ENCODE data around the gene PDE10A.
"Not testable (repeated sequence)": the region's sequence is repeated elsewhere in the genome, so short reads cannot be mapped to it uniquely, and the experiment has no call there.

PDE10A gene

GRCh38 chr6:165618891-165619290 lies 44.1 kb downstream of the PDE10A start:
- DNase-seq = not testable (repeated sequence)

GRCh38 chr6:165618241-165618640 lies 44.8 kb downstream of the PDE10A start:
- DNase-seq = no peak

- no peak for DNase-seq
Observed at GRCh38 chr6:165617528-165617927, 45.5 kb downstream of the PDE10A start.

GRCh38 chr6:165616116-165616515 lies 46.9 kb downstream of the PDE10A start:
- no peak for DNase-seq

GRCh38 chr6:165615636-165616035 lies 47.4 kb downstream of the PDE10A start:
- DNase-seq = no peak

- no peak for DNase-seq
Observed at GRCh38 chr6:165611294-165611693, 51.7 kb downstream of the PDE10A start.

GRCh38 chr6:165608577-165608976 lies 54.5 kb downstream of the PDE10A start:
- DNase-seq = not testable (repeated sequence)

- DNase-seq = no peak
Observed at GRCh38 chr6:165606740-165607008, 56.4 kb downstream of the PDE10A start.

GRCh38 chr6:165605901-165606739 lies 56.9 kb downstream of the PDE10A start:
- DNase-seq = no peak

GRCh38 chr6:165605182-165605875 lies 57.7 kb downstream of the PDE10A start:
- no peak for DNase-seq

- DNase-seq = no peak
Observed at GRCh38 chr6:165602291-165602690, 60.8 kb downstream of the PDE10A start.

- DNase-seq = no peak
Observed at GRCh38 chr6:165600606-165601005, 62.4 kb downstream of the PDE10A start.

- no peak for DNase-seq
Observed at GRCh38 chr6:165599596-165600487, 63.2 kb downstream of the PDE10A start.

- no peak for DNase-seq
Observed at GRCh38 chr6:165599121-165599520, 63.9 kb downstream of the PDE10A start.

- DNase-seq = no peak
Observed at GRCh38 chr6:165597821-165598220, 65.2 kb downstream of the PDE10A start.

GRCh38 chr6:165594584-165595333 lies 68.3 kb downstream of the PDE10A start:
- no peak for DNase-seq

GRCh38 chr6:165592947-165593346 lies 70.1 kb downstream of the PDE10A start:
- not testable (repeated sequence) for DNase-seq

- no peak for DNase-seq
Observed at GRCh38 chr6:165588515-165588914, 74.5 kb downstream of the PDE10A start.

- no peak for DNase-seq
Observed at GRCh38 chr6:165587206-165587605, 75.8 kb downstream of the PDE10A start.

GRCh38 chr6:165586706-165587105 lies 76.3 kb downstream of the PDE10A start:
- DNase-seq = no peak

GRCh38 chr6:165585060-165585459 lies 78.0 kb downstream of the PDE10A start:
- no peak for DNase-seq

- DNase-seq = no peak
Observed at GRCh38 chr6:165584541-165584940, 78.5 kb downstream of the PDE10A start.

GRCh38 chr6:165581678-165582077 lies 81.4 kb downstream of the PDE10A start:
- no peak for DNase-seq
